ENCODE data around the gene ANKRD28. TPM values are rescaled to one million over a fixed set of nuclear protein-coding genes. Genes with fewer than 3 reads are reported as not detected.

ANKRD28 gene
- polyA plus RNA-seq, 1 of the 3 experiments (the other 2 are of a cell fraction) = 74.8 TPM

- Histone ChIP-seq H3K4me1 (ENCODE audit: control insufficient read depth in 1 of 2, insufficient read depth in 2 of 2, low read depth in 1 of 2, low read length in 1 of 2) (no peaks in the 10 kb centered on the region; a peak in 2 of 4 replicates), H3K36me3 (replicated peaks in 1 of 2; ENCODE audit: control insufficient read depth in 1 of 2, insufficient read depth in 2 of 2, low read length in 1 of 2) (peaks cover 72 to 91% of the 10 kb centered on the region in 2 experiments), H3K9me2 (no peaks in the 10 kb centered on the region), H3K79me2 (ENCODE audit: insufficient read depth) (peaks cover 25% of the 10 kb centered on the region), H3F3A (replicated peaks; ENCODE audit: insufficient read depth) (peaks cover 20% of the 10 kb centered on the region), H2AFZ (ENCODE audit: low read depth) (no peak overlapping the region), H3K4me2 (no peak overlapping the region), H4K20me1 (ENCODE audit: insufficient read depth) (no peaks in the 10 kb centered on the region), H3K27ac (ENCODE audit: low read depth in 2 of 2, low read length in 1 of 2) (no peak overlapping the region), H3K9ac (no peak overlapping the region), H3K9me3 (no peaks in the 10 kb centered on the region), H3K27me3 (ENCODE audit: insufficient read depth) (no peaks in the 10 kb centered on the region), H3K4me3 (ENCODE audit: low read depth in 2 of 2, low read length in 1 of 2) (no peak overlapping the region)
- WGBS (ENCODE audit: low lambda C conversion rate) = 90% methylated on average over 1 of the region's 1 CpG
- ChIA-PET CTCF (no interaction called here), POLR2A (no interaction called here)
- DNase-seq = no peak
- TF ChIP-seq REST (IDR thresholded peaks at IDR 0.05; ENCODE audit: low read depth, low read length) (no peak), POLR2AphosphoS5 (IDR thresholded peaks at IDR 0.05; ENCODE audit: low read depth, low read length) (no peak), CHD2 (IDR thresholded peaks at IDR 0.05; ENCODE audit: low read length, partially characterized antibody) (no peak), FOXJ3 (CRISPR knock-in tag; IDR thresholded peaks at IDR 0.05) (no peak)
Observed at GRCh38 chr3:15708882-15709677, 88.7 kb downstream of the ANKRD28 start.

- H3F3A ChIP-seq (replicated peaks; ENCODE audit: insufficient read depth) = peaks cover 25% of the 10 kb centered on the region
- peaks cover 15% of the 10 kb centered on the region for H3K79me2 ChIP-seq (ENCODE audit: insufficient read depth)
- H3K4me1 ChIP-seq (ENCODE audit: control insufficient read depth in 1 of 2, insufficient read depth in 2 of 2, low read depth in 1 of 2, low read length in 1 of 2) = no peaks in the 10 kb centered on the region; a peak in 2 of 4 replicates
- H3K4me3 ChIP-seq (ENCODE audit: low read depth in 2 of 2, low read length in 1 of 2) = no peak overlapping the region
- no peak overlapping the region for H3K4me2 ChIP-seq
- no peak overlapping the region for H3K9ac ChIP-seq
- no peak for DNase-seq
- H3K9me2 ChIP-seq = no peaks in the 10 kb centered on the region
- H4K20me1 ChIP-seq (ENCODE audit: insufficient read depth) = no peaks in the 10 kb centered on the region
- ChIA-PET CTCF (no interaction called here), POLR2A (no interaction called here)
- TF ChIP-seq FOXJ3 (CRISPR knock-in tag; IDR thresholded peaks at IDR 0.05) (no peak), GATA2 (CRISPR knock-in tag; IDR thresholded peaks at IDR 0.05) (no peak), YY1 (IDR thresholded peaks at IDR 0.05; ENCODE audit: low read depth) (no peak), RFX5 (IDR thresholded peaks at IDR 0.05; ENCODE audit: low read length) (no peak), ZBTB33 (IDR thresholded peaks at IDR 0.05; ENCODE audit: borderline replicate concordance, low read depth) (no peak), RAD21 (IDR thresholded peaks at IDR 0.05; ENCODE audit: low read length) (no peak), SIN3A (IDR thresholded peaks at IDR 0.05; ENCODE audit: borderline replicate concordance, low read depth, low read length) (no peak), CHD2 (IDR thresholded peaks at IDR 0.05; ENCODE audit: low read length, partially characterized antibody) (no peak), MXI1 (IDR thresholded peaks at IDR 0.05; ENCODE audit: low read depth, low read length) (no peak)
- peaks cover 72 to 91% of the 10 kb centered on the region in 2 experiments for H3K36me3 ChIP-seq (replicated peaks in 1 of 2; ENCODE audit: control insufficient read depth in 1 of 2, insufficient read depth in 2 of 2, low read length in 1 of 2)
- no peak overlapping the region for H2AFZ ChIP-seq (ENCODE audit: low read depth)
- no peaks in the 10 kb centered on the region for H3K9me3 ChIP-seq
- H3K27me3 ChIP-seq (ENCODE audit: insufficient read depth) = no peaks in the 10 kb centered on the region
- no peak overlapping the region for H3K27ac ChIP-seq (ENCODE audit: low read depth in 2 of 2, low read length in 1 of 2)
- 100% methylated on average over 1 of the region's 1 CpG for WGBS (ENCODE audit: low lambda C conversion rate)
Observed at GRCh38 chr3:15707779-15708178, 90.0 kb downstream of the ANKRD28 start.

Data from SK-N-SH (cell line).